Panc1 (cell line): Measurements from ENCODE around the gene STAMBP.

Source experiments
- CTCF ChIP-seq: fragments of 450-650 bp; IDR thresholded peaks from 2 replicates; pipeline ENCODE4 v1.5.1; 2017; ENCODE audit warnings: mild to moderate bottlenecking
- POLR2AphosphoS5 ChIP-seq: IDR thresholded peaks from 2 replicates; pipeline ENCODE4 v1.6.1; 2012; ENCODE audit warnings: mild to moderate bottlenecking, low read depth, low read length, moderate library complexity
- REST ChIP-seq, 2 experiments: IDR thresholded peaks; 2 replicates each; pipeline ENCODE4 v1.6.1; 2011 to 2012; ENCODE audit warnings: low read depth in 2 of 2, control low read depth in 1 of 2, low read length in 1 of 2, mild to moderate bottlenecking in 1 of 2, moderate library complexity in 1 of 2; ENCODE audit not compliant: insufficient read depth in 1 of 2
- SIN3A ChIP-seq: IDR thresholded peaks from 2 replicates; pipeline ENCODE4 v1.6.1; 2012; ENCODE audit warnings: low read depth, mild to moderate bottlenecking, low read length, moderate library complexity, borderline replicate concordance; ENCODE audit not compliant: insufficient read depth
- TCF7L2 ChIP-seq: IDR thresholded peaks from 2 replicates; pipeline ENCODE4 v1.6.1; 2011; ENCODE audit warnings: mild to moderate bottlenecking, low read depth, low read length, inconsistent platforms

DNA sequence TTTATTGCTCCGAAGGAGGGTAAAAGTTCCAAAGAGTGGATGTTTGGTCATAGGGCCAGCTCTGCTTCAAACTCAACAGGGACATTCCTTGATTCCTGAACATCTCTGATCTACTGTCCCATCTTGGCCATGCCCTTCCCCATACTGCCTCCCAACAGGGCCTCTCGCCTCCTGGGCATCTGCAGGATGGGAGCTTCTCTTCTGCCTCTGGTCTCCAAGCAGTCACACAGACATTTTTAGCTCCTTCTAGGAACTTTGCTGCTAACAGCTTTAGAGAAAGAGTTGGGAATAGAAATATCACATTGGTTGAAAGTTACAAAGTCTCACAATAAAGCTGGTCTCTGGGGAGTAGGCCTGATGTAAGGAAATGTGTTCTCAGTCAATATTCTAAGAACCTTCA, 88.5 kb downstream of the STAMBP start:
- TF ChIP-seq CTCF (no peak), POLR2AphosphoS5 (no peak), REST (IDR thresholded peaks at IDR 0.05; ENCODE audit: insufficient read depth in 1 of 2, low read depth in 2 of 2, low read length in 1 of 2) (no peak), SIN3A (no peak), TCF7L2 (no peak)
